Fibroblast of lung (primary cell): ENCODE results near the gene FAM20C. TPM values are rescaled to one million over a fixed set of nuclear protein-coding genes. Genes with fewer than 3 reads are reported as not detected.

Source experiments
- DNase-seq, 2 donors: peaks; one replicate each; pipeline versions ENCODE4 v3.0.0 to v3.0.0-alpha.2; 2010; ENCODE audit warnings: low read depth in 2 of 2
- H2AFZ ChIP-seq: 2 replicates; pipeline ENCODE4 v1.5.1; 2012; ENCODE audit warnings: low read length, control low read depth, inconsistent platforms
- H3K27ac ChIP-seq: 2 replicates; pipeline ENCODE4 v1.5.1; 2011; ENCODE audit warnings: low read length, control low read depth; ENCODE audit not compliant: insufficient read depth
- H3K27me3 ChIP-seq: 2 replicates; pipeline ENCODE4 v1.5.1; 2011; ENCODE audit warnings: mild to moderate bottlenecking, low read length; ENCODE audit not compliant: control insufficient read depth, insufficient read depth
- H3K36me3 ChIP-seq: 2 replicates; pipeline ENCODE4 v1.5.1; 2011; ENCODE audit warnings: low read length; ENCODE audit not compliant: control insufficient read depth, insufficient read depth
- H3K4me1 ChIP-seq: 2 replicates; pipeline ENCODE4 v1.5.1; 2011; ENCODE audit warnings: low read length; ENCODE audit not compliant: control insufficient read depth, insufficient read depth; ENCODE audit errors: extremely low read depth
- H3K4me2 ChIP-seq: 2 replicates; pipeline ENCODE4 v1.5.1; 2011; ENCODE audit warnings: low read length, control low read depth; ENCODE audit not compliant: insufficient read depth; ENCODE audit errors: extremely low read depth
- H3K4me3 ChIP-seq, 4 experiments: fragments of 200-600 bp in 1 of 4; sonication (generic) in 1 of 4; replicated peaks in 1 of 4; 2 replicates each; pipeline ENCODE4 v1.5.1; 2011 to 2016; ENCODE audit warnings: low read length in 4 of 4, low read depth in 3 of 4, mild to moderate bottlenecking in 3 of 4, control low read depth in 2 of 4, inconsistent platforms in 1 of 4, mixed read lengths in 1 of 4; ENCODE audit not compliant: insufficient read depth in 1 of 4; ENCODE audit errors: control extremely low read depth in 1 of 4
- H3K79me2 ChIP-seq: 2 replicates; pipeline ENCODE4 v1.5.1; 2012; ENCODE audit warnings: mild to moderate bottlenecking, low read length, inconsistent platforms; ENCODE audit not compliant: control insufficient read depth, insufficient read depth
- H3K9ac ChIP-seq: 2 replicates; pipeline ENCODE4 v1.5.1; 2011; ENCODE audit warnings: mild to moderate bottlenecking, low read length, control low read depth; ENCODE audit not compliant: insufficient read depth
- H3K9me3 ChIP-seq: 2 replicates; pipeline ENCODE4 v1.5.1; 2012; ENCODE audit warnings: low read depth, low read length; ENCODE audit not compliant: control insufficient read depth, insufficient read depth
- H4K20me1 ChIP-seq: 2 replicates; pipeline ENCODE4 v1.5.1; 2011; ENCODE audit warnings: low read length; ENCODE audit not compliant: control insufficient read depth, insufficient read depth; ENCODE audit errors: extremely low read depth
- CTCF ChIP-seq, 2 donors: IDR thresholded peaks in 1 of 2; conservative IDR thresholded peaks in 1 of 2; 1 replicate in 1 of 2; 2 replicates in 1 of 2; pipeline ENCODE4 v1.5.1; 2011 to 2012; ENCODE audit warnings: low read length in 2 of 2, control low read depth in 1 of 2, inconsistent platforms in 1 of 2, low read depth in 1 of 2, mild to moderate bottlenecking in 1 of 2
- EZH2 ChIP-seq: IDR thresholded peaks from 2 replicates; pipeline ENCODE4 v1.5.1; 2012; ENCODE audit warnings: low read length, control low read depth, mild to moderate bottlenecking; ENCODE audit errors: missing control alignments
- polyA plus RNA-seq, 2 donors: library from polyadenylated mRNA; depleted of rRNA in 1 of 2; stranded (reverse) in 1 of 2; unstranded in 1 of 2; fragments of >200 nt; gene quantifications; 2 replicates each; pipeline ENCODE4 v1.2.1, GENCODE V29; 2011 to 2012; ENCODE audit warnings: missing spikeins in 1 of 2
- total RNA-seq: library from RNA; depleted of rRNA; stranded (reverse); fragments of >200 nt; gene quantifications from 2 replicates; pipeline ENCODE4 v1.2.1, GENCODE V29; 2014

The FAM20C gene
- total and polyA plus RNA-seq, 2 donors (not counting 1 experiment from before 2014, with no cell fraction given), result 31.8 to 70.7 TPM

GRCh38 chr7:279821-280220, 87.5 kb downstream of the FAM20C start:
- no peak overlapping the region for H2AFZ ChIP-seq
- no peaks in the 10 kb centered on the region for H4K20me1 ChIP-seq
- no peaks in the 10 kb centered on the region for H3K4me1 ChIP-seq
- no peak overlapping the region for H3K27ac ChIP-seq
- no peaks in the 10 kb centered on the region for H3K36me3 ChIP-seq
- H3K4me2 ChIP-seq, result no peak overlapping the region
- no peaks in the 10 kb centered on the region for H3K9me3 ChIP-seq
- H3K27me3 ChIP-seq, result peaks cover 4% of the 10 kb centered on the region
- H3K4me3 ChIP-seq, result no peak overlapping the region
- H3K9ac ChIP-seq, result no peak overlapping the region
- TF ChIP-seq EZH2, result no peak
- TF ChIP-seq CTCF (conservative IDR thresholded peaks at IDR 0.05 in 1 of 2, IDR thresholded peaks at IDR 0.05 in 1 of 2; ENCODE audit: low read depth in 1 of 2, low read length in 2 of 2), result no peak
- no peaks in the 10 kb centered on the region for H3K79me2 ChIP-seq
- no peak for DNase-seq

GRCh38 chr7:280461-280860, 88.1 kb downstream of the FAM20C start:
- Histone ChIP-seq H3K79me2 (no peaks in the 10 kb centered on the region), H3K4me3 (no peak overlapping the region), H2AFZ (no peak overlapping the region), H3K4me1 (no peaks in the 10 kb centered on the region), H3K4me2 (no peak overlapping the region), H3K36me3 (no peaks in the 10 kb centered on the region), H3K9me3 (no peaks in the 10 kb centered on the region), H3K27me3 (peaks cover 4% of the 10 kb centered on the region), H3K27ac (no peak overlapping the region), H4K20me1 (no peaks in the 10 kb centered on the region), H3K9ac (no peak overlapping the region)
- TF ChIP-seq CTCF (conservative IDR thresholded peaks at IDR 0.05 in 1 of 2, IDR thresholded peaks at IDR 0.05 in 1 of 2; ENCODE audit: low read depth in 1 of 2, low read length in 2 of 2) (no peak), EZH2 (no peak)
- no peak for DNase-seq

- Histone ChIP-seq H3K79me2 (no peaks in the 10 kb centered on the region), H3K27ac (no peak overlapping the region), H3K4me2 (no peak overlapping the region), H4K20me1 (no peaks in the 10 kb centered on the region), H3K9me3 (no peaks in the 10 kb centered on the region), H3K36me3 (no peaks in the 10 kb centered on the region), H3K4me3 (no peak overlapping the region), H2AFZ (no peak overlapping the region), H3K9ac (no peak overlapping the region), H3K4me1 (no peaks in the 10 kb centered on the region), H3K27me3 (peaks cover 6% of the 10 kb centered on the region)
- TF ChIP-seq CTCF (conservative IDR thresholded peaks at IDR 0.05 in 1 of 2, IDR thresholded peaks at IDR 0.05 in 1 of 2; ENCODE audit: low read depth in 1 of 2, low read length in 2 of 2) (no peak), EZH2 (no peak)
- no peak for DNase-seq
These were observed 89.3 kb downstream of the FAM20C start for GRCh38 chr7:281637-282036.
